ENCODE measurements around the gene ZBED4. TPM values are rescaled to one million over a fixed set of nuclear protein-coding genes. Genes with fewer than 3 reads are reported as not detected.

Gene ZBED4
- total RNA-seq, 1 donor from 2014 or later, result 17.3 TPM

DNA sequence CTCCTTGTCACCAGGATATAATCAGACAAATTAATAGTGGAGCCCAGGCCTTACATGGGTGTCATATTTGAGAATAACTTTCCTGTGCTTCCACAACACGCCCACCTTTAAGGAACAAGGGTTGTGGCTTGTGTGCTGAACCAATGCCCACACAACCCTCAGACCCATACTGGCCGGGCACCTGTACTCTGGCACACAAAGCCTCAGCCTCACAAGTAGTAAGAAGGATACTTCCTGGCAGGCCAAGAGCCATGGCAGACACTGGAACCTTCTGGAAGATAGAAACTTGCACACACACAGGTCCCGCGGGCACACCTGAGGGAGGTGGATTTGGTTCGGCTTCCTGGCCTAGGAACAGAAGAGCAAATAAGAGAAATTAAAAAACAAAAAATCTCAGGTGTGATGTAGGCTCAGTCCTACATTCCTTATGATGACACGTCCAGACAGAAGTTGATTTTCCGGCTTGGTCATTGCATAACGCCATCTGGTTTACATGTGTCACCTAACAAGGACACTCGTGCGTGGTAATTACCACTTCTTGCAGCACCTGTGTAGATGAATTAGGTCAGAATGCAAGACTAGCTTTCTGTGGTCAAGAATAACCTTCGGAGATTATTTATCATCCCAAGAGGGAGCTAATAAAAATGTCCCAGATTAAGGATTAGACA is 20.2 kb upstream of the ZBED4 start:
- DNase-seq (ENCODE audit: extremely low spot score, unreplicated experiment), result no peak
- Mint-ChIP-seq H3K4me3 (ENCODE audit: unreplicated experiment) (no peak overlapping the region), H3K9me3 (ENCODE audit: unreplicated experiment) (peaks cover 12% of the 10 kb centered on the region), H3K27ac (ENCODE audit: unreplicated experiment) (no peak overlapping the region), H3K4me1 (ENCODE audit: unreplicated experiment) (no peaks in the 10 kb centered on the region), H3K36me3 (ENCODE audit: unreplicated experiment) (peaks cover 7% of the 10 kb centered on the region), H3K27me3 (ENCODE audit: unreplicated experiment) (peaks cover 25% of the 10 kb centered on the region)
- no peak for TF ChIP-seq CTCF (IDR thresholded peaks at IDR 0.05)

DNA sequence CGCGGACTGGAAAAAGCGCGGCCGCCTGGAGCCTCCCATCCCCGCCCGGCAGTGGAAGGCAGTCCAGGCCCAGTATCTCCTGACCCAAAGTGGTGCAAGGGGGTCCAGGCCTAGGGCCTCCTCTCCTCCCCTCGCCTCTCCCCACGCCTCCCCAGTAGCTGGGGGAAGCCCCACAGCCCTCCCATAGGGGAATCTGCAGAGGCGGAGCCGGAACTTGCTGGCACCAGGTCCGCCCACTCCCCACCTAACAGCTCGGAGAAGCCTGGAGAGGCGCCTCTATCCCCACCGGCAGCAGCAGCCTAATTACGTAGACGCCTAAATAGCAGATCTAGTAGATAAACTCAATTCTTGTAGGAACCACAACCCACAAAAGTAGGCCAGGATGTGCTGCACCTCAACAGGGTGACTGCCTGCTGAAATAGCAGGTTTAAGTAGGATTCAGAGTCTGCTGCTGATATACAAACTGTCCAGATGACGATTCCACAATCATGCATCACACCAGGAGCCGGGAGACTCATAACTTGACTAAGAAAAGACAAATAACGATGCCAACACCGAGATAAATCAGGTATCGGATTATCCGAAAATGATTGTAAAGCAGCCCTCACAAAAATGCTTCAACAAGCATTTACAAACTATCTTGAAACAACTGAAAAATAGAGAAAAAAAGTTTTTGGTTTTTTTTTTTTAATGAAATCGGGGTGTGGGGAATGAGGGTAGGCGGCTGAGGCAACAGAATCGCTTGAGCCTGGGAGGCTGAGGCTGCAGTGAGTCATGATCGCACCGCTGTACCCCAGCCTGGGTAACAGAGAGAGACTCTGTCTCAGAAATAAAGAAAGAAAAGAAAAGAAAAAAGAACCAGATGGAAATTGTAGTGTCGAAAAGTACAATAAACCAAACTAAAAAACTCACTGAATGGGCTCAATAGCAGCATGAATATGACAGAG is 14.6 kb upstream of the ZBED4 start:
- Mint-ChIP-seq H3K4me1 (ENCODE audit: unreplicated experiment) (no peaks in the 10 kb centered on the region), H3K27ac (ENCODE audit: unreplicated experiment) (no peak overlapping the region), H3K4me3 (ENCODE audit: unreplicated experiment) (no peak overlapping the region), H3K9me3 (ENCODE audit: unreplicated experiment) (no peaks in the 10 kb centered on the region), H3K27me3 (ENCODE audit: unreplicated experiment) (peaks cover 15% of the 10 kb centered on the region), H3K36me3 (ENCODE audit: unreplicated experiment) (no peaks in the 10 kb centered on the region)
- no peak for DNase-seq (ENCODE audit: extremely low spot score, unreplicated experiment)
- TF ChIP-seq CTCF (IDR thresholded peaks at IDR 0.05), result no peak

DNA sequence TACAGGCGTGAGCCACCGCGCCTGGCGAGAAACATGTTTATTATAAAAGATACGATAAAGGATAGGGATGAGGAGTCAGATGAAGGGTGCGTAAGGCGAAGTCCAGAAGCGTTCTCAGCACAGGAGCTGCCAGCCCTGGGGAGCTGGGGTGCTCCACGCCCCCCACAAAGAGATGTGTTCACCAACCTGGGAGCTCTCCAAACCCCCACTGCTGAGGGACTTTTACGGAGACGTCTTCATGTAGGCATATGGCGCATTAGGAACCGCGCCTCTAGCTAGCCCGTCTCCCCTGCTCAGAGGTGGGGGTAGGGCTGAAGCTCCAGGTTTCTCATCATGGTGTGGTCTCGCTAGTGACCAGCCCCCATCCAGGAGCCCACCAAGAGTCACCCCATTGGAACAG is 8.4 kb upstream of the ZBED4 start:
- no peak for DNase-seq (ENCODE audit: extremely low spot score, unreplicated experiment)
- Mint-ChIP-seq H3K27me3 (ENCODE audit: unreplicated experiment) (peaks cover 53% of the 10 kb centered on the region), H3K36me3 (ENCODE audit: unreplicated experiment) (no peaks in the 10 kb centered on the region), H3K4me1 (ENCODE audit: unreplicated experiment) (peaks cover 5% of the 10 kb centered on the region), H3K4me3 (ENCODE audit: unreplicated experiment) (no peak overlapping the region), H3K27ac (ENCODE audit: unreplicated experiment) (no peak overlapping the region), H3K9me3 (ENCODE audit: unreplicated experiment) (no peaks in the 10 kb centered on the region)
- TF ChIP-seq CTCF (IDR thresholded peaks at IDR 0.05), result no peak

DNA sequence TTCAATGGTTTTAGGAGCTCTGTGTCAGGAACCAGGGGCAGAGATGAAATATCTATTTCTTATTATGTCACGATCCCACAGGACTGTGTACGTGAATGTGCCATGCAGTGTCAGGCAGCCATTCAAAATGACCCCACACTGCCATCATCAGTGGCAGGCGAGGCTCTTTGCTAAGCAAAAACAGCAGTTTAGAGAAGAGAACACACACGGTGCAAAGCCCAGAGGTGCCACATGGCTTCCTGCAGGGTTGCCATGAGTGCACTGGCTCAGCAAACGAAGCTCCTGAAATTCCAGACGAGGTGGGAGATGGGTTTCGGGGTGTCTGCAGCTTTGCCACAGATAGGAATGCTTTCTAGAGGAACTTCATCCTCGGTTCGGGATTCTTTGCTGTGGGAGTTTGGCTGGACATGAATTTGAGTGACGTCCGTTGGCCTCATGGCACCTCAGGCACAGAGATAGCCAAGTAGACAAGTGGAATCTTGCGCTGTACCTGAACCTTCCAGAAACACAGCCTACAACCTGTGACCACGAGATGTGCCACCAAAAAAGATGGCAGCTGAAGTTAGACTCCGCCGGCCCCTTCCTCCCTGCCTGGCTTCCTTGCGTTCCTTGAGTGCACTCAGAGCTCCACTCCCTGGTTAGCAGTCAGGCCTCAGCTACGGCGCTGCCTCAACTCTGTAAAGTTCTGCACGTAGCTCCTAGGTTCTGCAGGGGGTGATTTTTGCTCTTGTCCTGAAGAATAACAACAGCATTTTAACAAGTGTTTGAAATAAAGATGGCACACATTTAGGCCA is 7.8 kb upstream of the ZBED4 start:
- Mint-ChIP-seq H3K27ac (ENCODE audit: unreplicated experiment) (no peak overlapping the region), H3K27me3 (ENCODE audit: unreplicated experiment) (peaks cover 58% of the 10 kb centered on the region), H3K36me3 (ENCODE audit: unreplicated experiment) (no peaks in the 10 kb centered on the region)

More for the DNA sequence above, 7.8 kb upstream of the ZBED4 start:
- peaks cover 5% of the 10 kb centered on the region for H3K4me1 Mint-ChIP-seq (ENCODE audit: unreplicated experiment)
- no peak for TF ChIP-seq CTCF (IDR thresholded peaks at IDR 0.05)
- no peak for DNase-seq (ENCODE audit: extremely low spot score, unreplicated experiment)
- no peaks in the 10 kb centered on the region for H3K9me3 Mint-ChIP-seq (ENCODE audit: unreplicated experiment)
- no peak overlapping the region for H3K4me3 Mint-ChIP-seq (ENCODE audit: unreplicated experiment)
